Epithelial cell of proximal tubule (primary cell): ENCODE measurements around the gene ESR1. TPM values are rescaled to one million over a fixed set of nuclear protein-coding genes. Genes with fewer than 3 reads are reported as not detected.

Experiments used
- DNase-seq: peaks from one replicate; pipeline ENCODE4 v3.0.0-alpha.2; 2011; ENCODE audit warnings: low read depth
- H3K4me3 ChIP-seq: 2 replicates; pipeline ENCODE4 v1.5.1; 2011; ENCODE audit warnings: low read depth, mild to moderate bottlenecking, low read length
- total RNA-seq: library from RNA; depleted of rRNA; stranded (reverse); fragments of >200 nt; gene quantifications from 2 replicates; pipeline ENCODE4 v1.2.3, GENCODE V29; 2015
- TF ChIP-seq, protein P1 (sequence below): conservative IDR thresholded peaks from 2 replicates; pipeline ENCODE4 v1.5.1; 2012; ENCODE audit warnings: low read depth, mild to moderate bottlenecking, low read length

The ESR1 gene
- total RNA-seq, 1 donor from 2014 or later: not detected

DNA sequence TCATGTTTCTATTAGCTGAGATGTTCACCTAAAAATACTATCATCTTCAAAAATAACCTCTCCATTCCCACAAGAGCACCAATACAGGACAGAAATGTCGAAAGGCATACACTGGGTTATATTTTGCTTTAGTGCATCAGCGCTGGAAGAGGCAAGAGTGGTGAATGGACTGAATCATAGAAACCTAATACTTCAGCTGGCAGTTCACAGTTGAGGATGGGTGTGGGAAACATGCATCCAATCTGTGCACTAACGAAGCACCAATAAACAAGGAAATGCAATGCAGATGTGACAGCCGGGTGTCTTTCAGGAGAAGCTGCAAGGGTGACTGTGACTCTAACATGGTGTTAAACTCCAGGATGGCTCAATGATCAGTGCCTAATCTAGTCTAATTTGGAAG, 365.8 kb downstream of the ESR1 start:
- TF ChIP-seq, protein P1, sequence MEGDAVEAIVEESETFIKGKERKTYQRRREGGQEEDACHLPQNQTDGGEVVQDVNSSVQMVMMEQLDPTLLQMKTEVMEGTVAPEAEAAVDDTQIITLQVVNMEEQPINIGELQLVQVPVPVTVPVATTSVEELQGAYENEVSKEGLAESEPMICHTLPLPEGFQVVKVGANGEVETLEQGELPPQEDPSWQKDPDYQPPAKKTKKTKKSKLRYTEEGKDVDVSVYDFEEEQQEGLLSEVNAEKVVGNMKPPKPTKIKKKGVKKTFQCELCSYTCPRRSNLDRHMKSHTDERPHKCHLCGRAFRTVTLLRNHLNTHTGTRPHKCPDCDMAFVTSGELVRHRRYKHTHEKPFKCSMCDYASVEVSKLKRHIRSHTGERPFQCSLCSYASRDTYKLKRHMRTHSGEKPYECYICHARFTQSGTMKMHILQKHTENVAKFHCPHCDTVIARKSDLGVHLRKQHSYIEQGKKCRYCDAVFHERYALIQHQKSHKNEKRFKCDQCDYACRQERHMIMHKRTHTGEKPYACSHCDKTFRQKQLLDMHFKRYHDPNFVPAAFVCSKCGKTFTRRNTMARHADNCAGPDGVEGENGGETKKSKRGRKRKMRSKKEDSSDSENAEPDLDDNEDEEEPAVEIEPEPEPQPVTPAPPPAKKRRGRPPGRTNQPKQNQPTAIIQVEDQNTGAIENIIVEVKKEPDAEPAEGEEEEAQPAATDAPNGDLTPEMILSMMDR: no peak
- H3K4me3 ChIP-seq: no peak overlapping the region
- no peak for DNase-seq

DNA sequence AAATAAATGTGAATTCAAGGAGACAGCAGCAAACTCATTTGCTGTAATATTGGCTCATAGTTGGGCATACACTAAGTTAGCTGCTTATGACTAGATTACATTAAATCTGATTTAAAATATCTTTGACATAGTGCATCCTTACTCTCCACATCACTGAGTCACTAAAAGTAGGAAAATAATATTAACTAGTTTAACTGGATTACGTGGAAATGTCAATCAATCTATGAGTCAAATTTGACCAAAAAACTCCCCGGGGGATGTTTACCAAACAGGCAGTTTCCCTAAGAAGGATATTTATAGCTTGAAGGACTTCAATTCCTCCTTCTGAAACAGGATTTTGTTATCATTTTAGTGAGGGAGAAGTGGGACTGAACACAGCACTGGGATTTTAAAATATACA, 366.5 kb downstream of the ESR1 start:
- TF ChIP-seq, protein P1: no peak
- no peak overlapping the region for H3K4me3 ChIP-seq
- no peak for DNase-seq

DNA sequence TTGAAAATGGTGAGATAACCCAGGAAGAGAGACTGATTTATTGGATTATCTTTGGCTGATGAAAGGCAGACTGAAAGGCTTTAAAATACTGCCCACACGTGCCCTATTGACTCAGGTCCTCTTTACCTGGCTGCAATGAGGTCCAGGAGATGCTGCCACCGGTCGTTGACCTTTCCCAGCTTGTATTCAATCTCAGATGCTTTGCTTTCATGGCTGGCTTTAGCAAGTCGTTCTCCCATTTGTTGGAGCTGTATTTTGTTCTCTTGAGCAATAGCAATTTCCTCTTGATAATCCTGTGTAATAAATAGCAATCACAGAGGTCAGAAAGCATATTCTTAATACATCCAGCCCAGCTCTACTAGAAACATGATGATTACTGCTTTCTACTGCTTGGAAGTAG, 368.8 kb downstream of the ESR1 start:
- DNase-seq: no peak
- TF ChIP-seq, protein P1: no peak
- H3K4me3 ChIP-seq: no peak overlapping the region
